Vagina (tissue), 2 donors: ENCODE results near the gene ANKRD29. TPM values are rescaled to one million over a fixed set of nuclear protein-coding genes. Genes with fewer than 3 reads are reported as not detected.

Source experiments
- DNase-seq, 2 donors: peaks; one replicate each; pipeline ENCODE4 v3.0.0-alpha.2; 2017; ENCODE audit errors: extremely low spot score in 2 of 2
- H3K27ac ChIP-seq: fragments of 200-600 bp; sonication (generic); one replicate; pipeline ENCODE4 v1.5.1; 2019
- H3K27me3 ChIP-seq: fragments of 200-600 bp; sonication (generic); one replicate; pipeline ENCODE4 v1.5.1; 2019
- H3K36me3 ChIP-seq, 2 donors: fragments of 200-600 bp; sonication (generic); one replicate each; pipeline ENCODE4 v1.5.1; 2017 to 2019
- H3K4me1 ChIP-seq: fragments of 200-600 bp; sonication (generic); one replicate; pipeline ENCODE4 v1.5.1; 2019
- H3K4me3 ChIP-seq, 2 donors: fragments of 200-600 bp; sonication (generic); 1 replicate in 1 of 2; 2 replicates in 1 of 2; pipeline ENCODE4 v1.5.1; 2016 to 2019
- H3K9me3 ChIP-seq: fragments of 200-600 bp; sonication (generic); one replicate; pipeline ENCODE4 v1.5.1; 2019
- CTCF ChIP-seq, 3 experiments: fragments of 450-650 bp in 2 of 3; fragments of 200-600 bp in 1 of 3; sonication (generic) in 1 of 3; IDR thresholded peaks; one replicate each; pipeline ENCODE4 v1.5.1; 2017 to 2019; ENCODE audit warnings: antibody characterized with exemption in 3 of 3, mild to moderate bottlenecking in 2 of 3, moderate library complexity in 2 of 3
- POLR2A ChIP-seq, 2 donors: fragments of 450-650 bp; IDR thresholded peaks; one replicate each; pipeline ENCODE4 v1.6.1; 2017; ENCODE audit warnings: antibody characterized with exemption in 2 of 2, mild to moderate bottlenecking in 2 of 2, moderate library complexity in 2 of 2
- POLR2AphosphoS5 ChIP-seq, 2 donors: sonication (generic); formaldehyde crosslinking; IDR thresholded peaks; one replicate each; pipeline ENCODE4 v1.9.0; 2017; ENCODE audit warnings: antibody characterized with exemption in 2 of 2, mild to moderate bottlenecking in 2 of 2, low read depth in 1 of 2; ENCODE audit not compliant: insufficient read depth in 1 of 2
- intact Hi-C: fragments of 100-400 bp; cut with DNase I; formaldehyde crosslinking; loops from one replicate; pipeline ENCODE4 v1.15.1; 2023
- total RNA-seq: library from RNA; depleted of rRNA; stranded (reverse); fragments of >200 nt; gene quantifications from one replicate; pipeline ENCODE4 v1.2.3, GENCODE V29; 2016

Gene ANKRD29
- total RNA-seq, 1 donor from 2014 or later, result 32.9 TPM

GRCh38 chr18:23646282-23646681 lies 16.4 kb downstream of the ANKRD29 start:
- TF ChIP-seq CTCF (IDR thresholded peaks at IDR 0.05), result no peak
- no peak for TF ChIP-seq POLR2AphosphoS5 (IDR thresholded peaks at IDR 0.05; ENCODE audit: insufficient read depth in 1 of 2, low read depth in 1 of 2)
- no peak for TF ChIP-seq POLR2A (IDR thresholded peaks at IDR 0.05)

GRCh38 chr18:23645568-23646175 lies 17.0 kb downstream of the ANKRD29 start:
- H3K27ac ChIP-seq, result no peak overlapping the region
- no peak for TF ChIP-seq POLR2A (IDR thresholded peaks at IDR 0.05)
- H3K27me3 ChIP-seq, result no peaks in the 10 kb centered on the region
- H3K4me1 ChIP-seq, result peaks cover 29% of the 10 kb centered on the region
- H3K36me3 ChIP-seq, result peaks cover 0 to 4% of the 10 kb centered on the region in 2 donors
- no peaks in the 10 kb centered on the region for H3K9me3 ChIP-seq
- intact Hi-C loops, result no loop called here
- no peak for DNase-seq
- H3K4me3 ChIP-seq, result no peak overlapping the region

More at GRCh38 chr18:23646282-23646681, 16.4 kb downstream of the ANKRD29 start:
- Histone ChIP-seq H3K4me3 (no peak overlapping the region), H3K4me1 (peaks cover 32% of the 10 kb centered on the region), H3K27ac (no peak overlapping the region), H3K27me3 (no peaks in the 10 kb centered on the region), H3K36me3 (peaks cover 0 to 4% of the 10 kb centered on the region in 2 donors), H3K9me3 (no peaks in the 10 kb centered on the region)
- no peak for DNase-seq
- intact Hi-C loops, result no loop called here

- intact Hi-C loops, result no loop called here
- Histone ChIP-seq H3K4me1 (peaks cover 24% of the 10 kb centered on the region), H3K27ac (no peak overlapping the region), H3K9me3 (no peaks in the 10 kb centered on the region), H3K36me3 (peaks cover 0 to 4% of the 10 kb centered on the region in 2 donors), H3K27me3 (no peaks in the 10 kb centered on the region), H3K4me3 (no peak overlapping the region)
- no peak for DNase-seq
- TF ChIP-seq POLR2AphosphoS5 (IDR thresholded peaks at IDR 0.05; ENCODE audit: insufficient read depth in 1 of 2, low read depth in 1 of 2) (no peak), POLR2A (IDR thresholded peaks at IDR 0.05) (no peak), CTCF (IDR thresholded peaks at IDR 0.05) (no peak)
Observed at GRCh38 chr18:23643815-23644490, 18.8 kb downstream of the ANKRD29 start.

GRCh38 chr18:23641937-23642666 lies 20.6 kb downstream of the ANKRD29 start:
- TF ChIP-seq CTCF (IDR thresholded peaks at IDR 0.05), result no peak
- TF ChIP-seq POLR2AphosphoS5 (IDR thresholded peaks at IDR 0.05; ENCODE audit: insufficient read depth in 1 of 2, low read depth in 1 of 2), result no peak
- TF ChIP-seq POLR2A (IDR thresholded peaks at IDR 0.05), result no peak
- no peak for DNase-seq
- Histone ChIP-seq H3K27me3 (no peaks in the 10 kb centered on the region), H3K9me3 (no peaks in the 10 kb centered on the region), H3K4me1 (peaks cover 24% of the 10 kb centered on the region), H3K27ac (no peak overlapping the region), H3K4me3 (no peak overlapping the region), H3K36me3 (peaks cover 0 to 4% of the 10 kb centered on the region in 2 donors)
- intact Hi-C loops, result no loop called here

GRCh38 chr18:23641143-23641720 lies 21.5 kb downstream of the ANKRD29 start:
- no peak for DNase-seq
- Histone ChIP-seq H3K4me3 (no peak overlapping the region), H3K27me3 (no peaks in the 10 kb centered on the region), H3K27ac (no peak overlapping the region), H3K9me3 (no peaks in the 10 kb centered on the region), H3K36me3 (peaks cover 0 to 4% of the 10 kb centered on the region in 2 donors), H3K4me1 (peaks cover 24% of the 10 kb centered on the region)
- intact Hi-C loops, result no loop called here
- TF ChIP-seq CTCF (IDR thresholded peaks at IDR 0.05) (no peak), POLR2AphosphoS5 (IDR thresholded peaks at IDR 0.05; ENCODE audit: insufficient read depth in 1 of 2, low read depth in 1 of 2) (no peak), POLR2A (IDR thresholded peaks at IDR 0.05) (no peak)
